DOHH2 (cell line): Measurements from ENCODE around the gene FOXN3.

Source experiments
- H3F3A ChIP-seq: fragments of 200-600 bp; sonication (generic), shearing (Covaris generic); 2 replicates; pipeline ENCODE4 v1.6.0; 2016; ENCODE audit warnings: antibody characterized with exemption, mild to moderate bottlenecking; ENCODE audit not compliant: control insufficient read depth, insufficient read depth
- H3K27ac ChIP-seq: fragments of 200-600 bp; sonication (generic); 2 replicates; pipeline ENCODE4 v1.5.1; 2014; ENCODE audit warnings: low read depth, mild to moderate bottlenecking, low read length, moderate library complexity
- H3K27me3 ChIP-seq: fragments of 200-600 bp; sonication (generic); 2 replicates; pipeline ENCODE4 v1.6.1; 2014; ENCODE audit warnings: mild to moderate bottlenecking, low read length, mixed read lengths; ENCODE audit not compliant: control insufficient read depth
- H3K36me3 ChIP-seq: fragments of 200-600 bp; sonication (generic); 2 replicates; pipeline ENCODE4 v1.6.1; 2014; ENCODE audit warnings: mild to moderate bottlenecking, low read length, moderate library complexity, mixed read lengths; ENCODE audit not compliant: control insufficient read depth
- H3K4me1 ChIP-seq: fragments of 200-600 bp; sonication (generic); 2 replicates; pipeline ENCODE4 v1.6.1; 2014; ENCODE audit warnings: mild to moderate bottlenecking, low read length, mixed read lengths; ENCODE audit not compliant: control insufficient read depth
- H3K4me2 ChIP-seq: fragments of 200-600 bp; sonication (generic); 2 replicates; pipeline ENCODE4 v1.6.0; 2014; ENCODE audit warnings: mild to moderate bottlenecking, low read length, moderate library complexity
- H3K4me3 ChIP-seq: fragments of 200-600 bp; sonication (generic); 2 replicates; pipeline ENCODE4 v1.5.1; 2014; ENCODE audit warnings: mild to moderate bottlenecking, low read length, mixed read lengths
- H3K79me2 ChIP-seq: fragments of 200-600 bp; sonication (generic); 2 replicates; pipeline ENCODE4 v1.6.1; 2014; ENCODE audit warnings: mild to moderate bottlenecking, low read length, mixed read lengths; ENCODE audit not compliant: control insufficient read depth
- H3K9me2 ChIP-seq: fragments of 200-600 bp; sonication (generic); replicated peaks from 2 replicates; pipeline ENCODE4 v1.6.1; 2014; ENCODE audit warnings: mild to moderate bottlenecking, low read length, mixed read lengths; ENCODE audit not compliant: control insufficient read depth
- H3K9me3 ChIP-seq: fragments of 200-600 bp; sonication (generic); 2 replicates; pipeline ENCODE4 v1.6.1; 2014; ENCODE audit warnings: antibody characterized with exemption, low read length, mixed read lengths; ENCODE audit not compliant: control insufficient read depth, insufficient read depth
- H4K20me1 ChIP-seq: fragments of 200-600 bp; sonication (generic); 2 replicates; pipeline ENCODE4 v1.6.0; 2014; ENCODE audit warnings: low read depth, mild to moderate bottlenecking, antibody characterized with exemption, low read length, moderate library complexity; ENCODE audit not compliant: control insufficient read depth, insufficient read depth
- EZH2phosphoT487 ChIP-seq: fragments of 200-600 bp; sonication (generic); IDR thresholded peaks from 2 replicates; pipeline ENCODE4 v1.6.1; 2017; ENCODE audit warnings: borderline replicate concordance, mild to moderate bottlenecking, antibody characterized with exemption, low read length, moderate library complexity, mixed read lengths
- TF ChIP-seq, protein P1 (sequence below): fragments of 200-600 bp; sonication (generic); IDR thresholded peaks from one replicate; pipeline ENCODE4 v1.5.1; 2014; ENCODE audit warnings: antibody characterized with exemption, mild to moderate bottlenecking, low read depth, low read length; ENCODE audit not compliant: poor library complexity, severe bottlenecking

FOXN3 gene

DNA sequence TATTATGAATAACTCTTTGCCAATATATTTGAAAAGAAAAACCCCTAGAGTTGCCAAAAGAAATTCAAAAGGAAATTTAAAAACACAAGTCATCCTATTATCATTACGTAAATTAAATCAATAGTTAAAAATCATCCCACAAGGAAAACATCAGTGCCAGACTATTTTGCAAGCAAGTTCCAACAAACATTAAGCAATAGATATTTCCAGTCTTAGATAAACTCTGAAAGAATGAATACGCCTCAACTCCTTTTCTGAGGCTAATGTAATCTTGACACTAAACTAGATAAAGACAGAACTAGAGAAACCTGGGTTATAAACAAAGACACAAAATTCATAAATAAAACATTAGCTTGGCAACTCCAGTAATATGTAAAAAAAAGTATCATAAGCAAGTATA, 245.9 kb downstream of the FOXN3 start:
- H3K27ac ChIP-seq, result no peak overlapping the region
- H3K4me2 ChIP-seq, result no peak overlapping the region
- H3K9me2 ChIP-seq, result no peaks in the 10 kb centered on the region
- H3K36me3 ChIP-seq, result no peaks in the 10 kb centered on the region
- H4K20me1 ChIP-seq, result no peaks in the 10 kb centered on the region
- no peaks in the 10 kb centered on the region for H3F3A ChIP-seq
- no peak for TF ChIP-seq EZH2phosphoT487
- TF ChIP-seq, protein P1, sequence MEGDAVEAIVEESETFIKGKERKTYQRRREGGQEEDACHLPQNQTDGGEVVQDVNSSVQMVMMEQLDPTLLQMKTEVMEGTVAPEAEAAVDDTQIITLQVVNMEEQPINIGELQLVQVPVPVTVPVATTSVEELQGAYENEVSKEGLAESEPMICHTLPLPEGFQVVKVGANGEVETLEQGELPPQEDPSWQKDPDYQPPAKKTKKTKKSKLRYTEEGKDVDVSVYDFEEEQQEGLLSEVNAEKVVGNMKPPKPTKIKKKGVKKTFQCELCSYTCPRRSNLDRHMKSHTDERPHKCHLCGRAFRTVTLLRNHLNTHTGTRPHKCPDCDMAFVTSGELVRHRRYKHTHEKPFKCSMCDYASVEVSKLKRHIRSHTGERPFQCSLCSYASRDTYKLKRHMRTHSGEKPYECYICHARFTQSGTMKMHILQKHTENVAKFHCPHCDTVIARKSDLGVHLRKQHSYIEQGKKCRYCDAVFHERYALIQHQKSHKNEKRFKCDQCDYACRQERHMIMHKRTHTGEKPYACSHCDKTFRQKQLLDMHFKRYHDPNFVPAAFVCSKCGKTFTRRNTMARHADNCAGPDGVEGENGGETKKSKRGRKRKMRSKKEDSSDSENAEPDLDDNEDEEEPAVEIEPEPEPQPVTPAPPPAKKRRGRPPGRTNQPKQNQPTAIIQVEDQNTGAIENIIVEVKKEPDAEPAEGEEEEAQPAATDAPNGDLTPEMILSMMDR, result no peak
- peaks cover 2% of the 10 kb centered on the region for H3K4me1 ChIP-seq
- H3K9me3 ChIP-seq, result no peaks in the 10 kb centered on the region
- H3K79me2 ChIP-seq, result no peaks in the 10 kb centered on the region
- H3K4me3 ChIP-seq, result no peak overlapping the region
- no peaks in the 10 kb centered on the region for H3K27me3 ChIP-seq

DNA sequence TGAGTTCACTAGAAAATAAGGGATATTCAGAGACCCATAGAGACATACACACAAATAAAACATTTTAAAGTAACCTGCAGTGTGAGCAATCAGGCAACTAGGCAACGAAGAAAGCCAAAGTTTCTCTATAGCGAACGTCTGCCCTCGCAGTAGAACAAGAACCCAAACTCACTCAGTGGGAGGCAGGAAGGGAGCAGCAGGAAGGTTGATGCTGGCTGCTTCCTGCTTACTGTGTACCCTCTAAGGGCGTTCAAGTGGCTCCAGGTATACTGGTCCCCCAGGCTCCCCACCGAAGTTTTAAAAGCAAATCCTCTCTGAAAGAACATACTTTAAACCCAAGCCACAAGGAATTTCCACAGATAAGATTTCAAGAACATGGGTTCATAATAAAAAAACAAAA, 249.3 kb downstream of the FOXN3 start:
- Histone ChIP-seq H3K27ac (no peak overlapping the region), H4K20me1 (no peaks in the 10 kb centered on the region)
- no peak for TF ChIP-seq EZH2phosphoT487
- TF ChIP-seq, protein P1, result no peak

DNA sequence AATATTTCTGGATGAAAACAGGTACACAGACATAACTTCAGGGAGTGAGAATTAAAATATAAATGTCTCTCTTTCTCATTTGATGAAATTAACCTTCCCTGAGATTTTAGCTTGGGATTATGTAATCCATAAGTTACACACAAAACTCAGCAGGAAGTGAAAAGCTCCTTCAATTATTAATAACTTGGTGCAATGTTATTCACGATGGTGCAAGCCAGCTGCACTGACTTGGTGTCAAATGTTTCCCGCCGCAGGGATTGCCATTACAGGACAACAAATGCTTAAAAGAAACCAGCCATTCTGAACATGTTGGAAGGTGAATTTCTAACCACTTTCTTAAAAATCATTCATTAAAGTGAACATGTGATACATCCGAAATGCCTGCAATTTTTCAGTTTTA, 250.4 kb downstream of the FOXN3 start:
- Histone ChIP-seq H3K27ac (no peak overlapping the region), H3K79me2 (no peaks in the 10 kb centered on the region), H3K4me2 (no peak overlapping the region), H3K36me3 (no peaks in the 10 kb centered on the region), H3K4me3 (no peak overlapping the region), H3K27me3 (no peaks in the 10 kb centered on the region), H3K9me2 (no peaks in the 10 kb centered on the region), H3K4me1 (peaks cover 20% of the 10 kb centered on the region), H3F3A (no peaks in the 10 kb centered on the region), H3K9me3 (no peaks in the 10 kb centered on the region), H4K20me1 (no peaks in the 10 kb centered on the region)
- TF ChIP-seq, protein P1, result no peak
- no peak for TF ChIP-seq EZH2phosphoT487

More for the DNA sequence above, 249.3 kb downstream of the FOXN3 start:
- Histone ChIP-seq H3K27me3 (no peaks in the 10 kb centered on the region), H3F3A (no peaks in the 10 kb centered on the region), H3K9me2 (no peaks in the 10 kb centered on the region), H3K79me2 (no peaks in the 10 kb centered on the region), H3K36me3 (no peaks in the 10 kb centered on the region), H3K4me3 (no peak overlapping the region), H3K9me3 (no peaks in the 10 kb centered on the region), H3K4me1 (peaks cover 20% of the 10 kb centered on the region), H3K4me2 (no peak overlapping the region)
